HCT116 (cell line): Measurements from ENCODE around the gene DOCK10. TPM values are rescaled to one million over a fixed set of nuclear protein-coding genes. Genes with fewer than 3 reads are reported as not detected.

ENCODE experiments used
- ATAC-seq: fragments of 200-7000 bp; cut with Tn5 transposase; 2 replicates; pipeline ENCODE4 v1.9.1; 2020; ENCODE audit warnings: mild to moderate bottlenecking, moderate library complexity
- BruUV-seq: library from RNA; stranded (reverse); fragments of 400-500 nt; replicated peaks from 2 replicates; lab custom pipeline; 2021; lab: Mats Ljungman, UMichigan
- CTCF ChIA-PET: fragments of 300-600 bp; sonication (Branson Sonifier 250); formaldehyde crosslinking; loops from one replicate; lab custom pipeline; 2021; ENCODE audit warnings: antibody characterized with exemption; lab: Charles Lee
- POLR2A ChIA-PET: fragments of 300-600, 350-600 bp; sonication (Branson Sonifier 250); formaldehyde crosslinking; loops from one replicate; lab custom pipeline; 2021; ENCODE audit warnings: antibody characterized with exemption; lab: Charles Lee
- RAD21 ChIA-PET, 2 experiments: fragments of 300-600 bp; sonication (Branson Sonifier 250); formaldehyde crosslinking; loops; one replicate each; lab custom pipeline; 2023; ENCODE audit warnings: low total read pairs in 2 of 2; ENCODE audit not compliant: uncharacterized antibody in 2 of 2, unreplicated experiment in 2 of 2, low non-redundant PET in 1 of 2; lab: Charles Lee
- DNase-seq: peaks from one replicate; pipeline ENCODE4 v3.0.0-alpha.2; 2010; ENCODE audit warnings: low read depth, low spot score
- H2AFZ ChIP-seq: fragments of 200-600 bp; shearing (Covaris generic), sonication (generic); 2 replicates; pipeline ENCODE4 v1.6.1; 2017; ENCODE audit warnings: low read depth, mixed run types, mixed read lengths, antibody characterized with exemption, low read length; ENCODE audit not compliant: poor library complexity, severe bottlenecking
- H3K27ac ChIP-seq: 2 replicates; pipeline ENCODE4 v1.5.1; 2012; ENCODE audit warnings: low read depth, low read length
- H3K27me3 ChIP-seq: fragments of 200-600 bp; sonication (generic); 2 replicates; pipeline ENCODE4 v1.6.1; 2016; ENCODE audit warnings: mixed run types, low read length, mixed read lengths; ENCODE audit not compliant: insufficient read depth
- H3K36me3 ChIP-seq, 2 experiments: fragments of 200-500 bp in 1 of 2; fragments of 200-600 bp in 1 of 2; sonication (Bioruptor generic) in 1 of 2; sonication (generic) in 1 of 2; 2 replicates each; pipeline versions ENCODE4 v1.5.1 to v1.6.1; 2014 to 2016; ENCODE audit warnings: low read length in 2 of 2, inconsistent platforms in 1 of 2, mixed read lengths in 1 of 2, mixed run types in 1 of 2; ENCODE audit not compliant: insufficient read depth in 2 of 2, control insufficient read depth in 1 of 2
- H3K4me1 ChIP-seq, 2 experiments: fragments of 200-600 bp in 1 of 2; sonication (generic) in 1 of 2; 2 replicates each; pipeline versions ENCODE4 v1.5.1 to v1.6.1; 2012 to 2017; ENCODE audit warnings: low read length in 2 of 2, inconsistent platforms in 1 of 2, mild to moderate bottlenecking in 1 of 2, mixed read lengths in 1 of 2, mixed run types in 1 of 2, moderate library complexity in 1 of 2; ENCODE audit not compliant: insufficient read depth in 2 of 2, control insufficient read depth in 1 of 2
- H3K4me2 ChIP-seq: fragments of 200-600 bp; sonication (generic); 2 replicates; pipeline ENCODE4 v1.6.1; 2017; ENCODE audit warnings: mixed run types, low read length, mixed read lengths
- H3K4me3 ChIP-seq, 2 experiments: fragments of 200-600 bp in 1 of 2; sonication (generic) in 1 of 2; replicated peaks in 1 of 2; 2 replicates each; pipeline ENCODE4 v1.5.1; 2011 to 2016; ENCODE audit warnings: low read length in 2 of 2, control low read depth in 1 of 2, low read depth in 1 of 2, mild to moderate bottlenecking in 1 of 2, mixed read lengths in 1 of 2, mixed run types in 1 of 2
- H3K79me2 ChIP-seq: fragments of 200-600 bp; sonication (generic); 2 replicates; pipeline ENCODE4 v1.6.1; 2017; ENCODE audit warnings: mild to moderate bottlenecking, mixed run types, low read length, moderate library complexity, mixed read lengths; ENCODE audit not compliant: insufficient read depth
- H3K9ac ChIP-seq: fragments of 200-600 bp; sonication (generic); 2 replicates; pipeline ENCODE4 v1.6.1; 2016; ENCODE audit warnings: low read length, mixed read lengths
- H3K9me2 ChIP-seq: fragments of 200-600 bp; sonication (generic), shearing (Covaris generic); 2 replicates; pipeline ENCODE4 v1.6.1; 2017; ENCODE audit warnings: mixed run types, mild to moderate bottlenecking, moderate library complexity; ENCODE audit not compliant: insufficient read depth
- H3K9me3 ChIP-seq, 2 experiments: fragments of 200-500 bp in 1 of 2; fragments of 200-600 bp in 1 of 2; sonication (Bioruptor generic) in 1 of 2; sonication (generic) in 1 of 2; 2 replicates each; pipeline ENCODE4 v1.6.1; 2014 to 2017; ENCODE audit warnings: low read length in 2 of 2, mixed read lengths in 2 of 2, inconsistent platforms in 1 of 2, low read depth in 1 of 2, mild to moderate bottlenecking in 1 of 2, mixed run types in 1 of 2, moderate library complexity in 1 of 2; ENCODE audit not compliant: control insufficient read depth in 1 of 2, insufficient read depth in 1 of 2
- H4K20me1 ChIP-seq: fragments of 200-600 bp; sonication (generic), shearing (Covaris generic); 2 replicates; pipeline ENCODE4 v1.6.1; 2017; ENCODE audit warnings: mixed run types, mild to moderate bottlenecking, moderate library complexity; ENCODE audit not compliant: insufficient read depth
- CBX3 ChIP-seq: IDR thresholded peaks from 2 replicates; pipeline ENCODE4 v1.6.1; 2012; ENCODE audit warnings: low read depth
- CEBPB ChIP-seq: IDR thresholded peaks from 2 replicates; pipeline ENCODE4 v1.6.1; 2012; ENCODE audit warnings: low read depth
- CTCF ChIP-seq, 3 experiments: fragments of 200-600 bp in 1 of 3; sonication (generic) in 1 of 3; IDR thresholded peaks in 2 of 3; conservative IDR thresholded peaks in 1 of 3; 2 replicates each; pipeline ENCODE4 v1.5.1; 2012 to 2017; ENCODE audit warnings: low read depth in 2 of 3, low read length in 2 of 3, antibody characterized with exemption in 1 of 3, borderline replicate concordance in 1 of 3, control low read depth in 1 of 3, mild to moderate bottlenecking in 1 of 3, mixed read lengths in 1 of 3, mixed run types in 1 of 3, moderate library complexity in 1 of 3; ENCODE audit not compliant: insufficient read depth in 1 of 3
- ELF1 ChIP-seq: IDR thresholded peaks from 2 replicates; pipeline ENCODE4 v1.6.1; 2012; ENCODE audit warnings: low read depth, borderline replicate concordance
- EZH2phosphoT487 ChIP-seq: fragments of 200-600 bp; IDR thresholded peaks from 2 replicates; pipeline ENCODE4 v1.6.1; 2018; ENCODE audit warnings: antibody characterized with exemption, borderline replicate concordance
- JUND ChIP-seq: IDR thresholded peaks from 2 replicates; pipeline ENCODE4 v1.6.1; 2012
- RAD21 ChIP-seq: IDR thresholded peaks from 2 replicates; pipeline ENCODE4 v1.6.1; 2012; ENCODE audit warnings: low read depth, mild to moderate bottlenecking
- SIN3A ChIP-seq: IDR thresholded peaks from 2 replicates; pipeline ENCODE4 v1.6.1; 2012; ENCODE audit warnings: low read depth
- SP1 ChIP-seq: IDR thresholded peaks from 2 replicates; pipeline ENCODE4 v1.6.1; 2012; ENCODE audit warnings: low read depth
- YY1 ChIP-seq: IDR thresholded peaks from 2 replicates; pipeline ENCODE4 v1.6.1; 2011; ENCODE audit warnings: low read length, low read depth, moderate library complexity, mild to moderate bottlenecking; ENCODE audit not compliant: insufficient replicate concordance; ENCODE audit errors: extremely low read depth
- ZBTB33 ChIP-seq: IDR thresholded peaks from 2 replicates; pipeline ENCODE4 v1.6.1; 2011; ENCODE audit warnings: mild to moderate bottlenecking, low read length, moderate library complexity; ENCODE audit not compliant: insufficient replicate concordance; ENCODE audit errors: extremely low read depth
- ZNF274 ChIP-seq: fragments of 200-500 bp; sonication (Bioruptor generic); IDR thresholded peaks from 2 replicates; pipeline ENCODE4 v1.6.1; 2014; ENCODE audit warnings: mild to moderate bottlenecking, low read depth, low read length, inconsistent platforms
- intact Hi-C: fragments of 100-400 bp; cut with micrococcal nuclease; formaldehyde crosslinking; loops from 2 replicates; pipeline ENCODE4 v1.10.0; 2022
- total RNA-seq: library from RNA; stranded (reverse); gene quantifications from one replicate; pipeline ENCODE4 v1.2.1, GENCODE V29; 2021; ENCODE audit not compliant: unreplicated experiment

DOCK10 gene
- total RNA-seq, 1 experiment from 2014 or later = 0.54 TPM

- H3K27ac ChIP-seq = no peak overlapping the region
- H4K20me1 ChIP-seq = no peaks in the 10 kb centered on the region
- intact Hi-C loops = no loop called here
- ChIA-PET CTCF (no interaction called here), RAD21 (no interaction called here), POLR2A (no interaction called here)
- no peak for ATAC-seq
- TF ChIP-seq EZH2phosphoT487 = no peak
- H3K9ac ChIP-seq = no peak overlapping the region
- H3K9me2 ChIP-seq = no peaks in the 10 kb centered on the region
- no peak for DNase-seq
- H2AFZ ChIP-seq = no peak overlapping the region
- no peak overlapping the region for H3K4me3 ChIP-seq
- no peaks in the 10 kb centered on the region for H3K4me1 ChIP-seq
- no peaks in the 10 kb centered on the region for H3K79me2 ChIP-seq
- H3K36me3 ChIP-seq = no peaks in the 10 kb centered on the region
- BruUV-seq = no TSS peak
- 0 out of 2 replicates have a peak, but pooled peaks cover 7% of the 10 kb centered on the region for H3K27me3 ChIP-seq
- H3K9me3 ChIP-seq = no peaks in the 10 kb centered on the region
- no peak overlapping the region for H3K4me2 ChIP-seq
These were observed 59.2 kb downstream of the DOCK10 start for GRCh38 chr2:224982910-224983711.

- Histone ChIP-seq H2AFZ (no peak overlapping the region), H3K4me2 (no peak overlapping the region), H3K9me2 (no peaks in the 10 kb centered on the region), H3K9ac (no peak overlapping the region), H3K27me3 (0 out of 2 replicates have a peak, but pooled peaks cover 7% of the 10 kb centered on the region), H3K79me2 (no peaks in the 10 kb centered on the region), H3K9me3 (no peaks in the 10 kb centered on the region), H3K27ac (no peak overlapping the region), H4K20me1 (no peaks in the 10 kb centered on the region), H3K4me3 (no peak overlapping the region), H3K36me3 (no peaks in the 10 kb centered on the region), H3K4me1 (no peaks in the 10 kb centered on the region)
- no peak for ATAC-seq
- intact Hi-C loops = no loop called here
- RAD21 ChIA-PET = no interaction called here
- no peak for DNase-seq
- BruUV-seq = no TSS peak
- POLR2A ChIA-PET = no interaction called here
- CTCF ChIA-PET = no interaction called here
- no peak for TF ChIP-seq RAD21
- no peak for TF ChIP-seq CTCF (IDR thresholded peaks at IDR 0.05 in 2 of 3, conservative IDR thresholded peaks at IDR 0.05 in 1 of 3; ENCODE audit: borderline replicate concordance in 1 of 3, insufficient read depth in 1 of 3, low read depth in 2 of 3, low read length in 2 of 3)
- TF ChIP-seq CEBPB = no peak
- no peak for TF ChIP-seq YY1
- no peak for TF ChIP-seq ELF1
- no peak for TF ChIP-seq EZH2phosphoT487
- TF ChIP-seq ZBTB33 = no peak
- TF ChIP-seq JUND = no peak
- TF ChIP-seq SIN3A = no peak
- TF ChIP-seq ZNF274 = no peak
- TF ChIP-seq CBX3 = no peak
- no peak for TF ChIP-seq SP1
These were observed 60.0 kb downstream of the DOCK10 start for GRCh38 chr2:224982226-224982625.
